GM20000 (cell line): ENCODE measurements around the gene SCYGR6.
"Not testable (repeated sequence)": the region's sequence is repeated elsewhere in the genome, so short reads cannot be mapped to it uniquely, and the experiment has no call there.

Experiments used
- DNase-seq: peaks from one replicate; pipeline ENCODE4 v3.0.0; 2012; ENCODE audit warnings: low spot score
- CTCF ChIP-seq: IDR thresholded peaks from 2 replicates; pipeline ENCODE4 v1.5.1; 2012; ENCODE audit warnings: mild to moderate bottlenecking, control low read depth; ENCODE audit errors: extremely low read depth, missing control alignments

SCYGR6 gene

DNA sequence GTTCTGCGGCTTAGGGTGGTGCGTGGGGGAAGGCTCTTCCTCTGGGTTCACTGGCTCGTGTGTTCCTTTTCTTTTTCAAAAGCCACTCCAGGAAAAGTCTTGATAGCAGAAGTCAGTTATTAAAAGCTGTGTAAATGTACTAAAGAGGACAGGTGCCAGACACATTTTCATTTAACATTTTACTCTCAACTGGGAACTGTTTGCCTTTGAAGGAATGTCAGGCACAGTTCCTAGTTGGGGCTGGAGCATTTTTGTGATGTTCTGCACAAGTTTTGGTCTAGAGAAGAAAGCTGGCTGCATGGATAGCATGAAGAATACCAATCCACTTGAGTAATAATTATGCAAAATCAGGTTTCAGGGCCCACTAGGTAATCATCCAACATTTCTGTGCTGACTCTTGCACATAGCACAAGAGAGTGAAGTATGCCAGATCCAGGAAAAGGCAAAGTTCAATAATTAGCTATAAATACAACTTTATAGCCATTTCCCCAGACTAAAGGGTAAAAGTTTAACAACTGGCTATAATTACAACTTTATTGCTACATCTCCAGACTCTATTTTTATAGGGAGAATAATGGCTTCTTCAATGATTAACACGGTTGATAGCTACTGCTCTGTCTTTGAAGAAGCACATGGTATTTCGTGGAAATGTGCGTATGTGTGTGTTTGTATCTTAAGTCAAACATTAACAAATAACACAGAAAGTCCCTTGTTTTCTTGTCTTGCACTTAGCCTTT, 37.4 kb upstream of the SCYGR6 start:
- DNase-seq, result no peak
- no peak for TF ChIP-seq CTCF

DNA sequence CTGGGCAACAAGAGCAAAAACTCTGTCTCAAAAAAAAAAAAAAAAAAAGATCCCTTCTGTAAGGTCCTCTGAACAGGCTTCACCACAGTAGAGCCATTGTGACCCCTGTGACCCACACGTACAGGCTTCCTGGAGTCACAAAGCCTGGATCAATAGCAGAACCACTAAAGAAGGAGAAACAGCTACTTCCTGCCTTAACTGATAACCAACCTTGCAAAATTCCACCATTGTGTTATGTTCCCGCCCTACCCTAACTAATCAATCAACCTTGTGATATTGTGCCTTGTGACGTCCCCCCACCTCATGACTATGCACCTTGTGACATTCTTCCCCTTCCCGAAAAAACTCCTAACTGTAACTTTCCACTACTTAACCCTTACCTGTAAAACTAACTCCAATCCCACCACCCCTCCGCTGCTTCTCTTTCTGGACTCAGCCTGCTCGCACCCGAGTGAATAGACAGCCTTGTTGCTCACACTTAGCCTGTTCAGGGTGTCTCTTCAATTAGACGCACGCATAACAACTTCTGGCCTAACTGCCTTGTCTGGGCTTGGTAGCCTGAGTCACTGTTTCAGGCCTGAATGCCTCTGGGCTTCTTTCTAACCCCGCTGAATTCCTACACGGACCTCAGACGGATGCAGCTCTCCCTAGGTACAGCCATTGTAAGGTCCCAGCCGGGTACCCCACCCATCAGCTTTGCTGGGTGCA, 35.0 kb upstream of the SCYGR6 start:
- TF ChIP-seq CTCF, result no peak
- no peak for DNase-seq

GRCh38 chr2:227756261-227756660, 31.7 kb upstream of the SCYGR6 start:
- DNase-seq, result not testable (repeated sequence)

DNA sequence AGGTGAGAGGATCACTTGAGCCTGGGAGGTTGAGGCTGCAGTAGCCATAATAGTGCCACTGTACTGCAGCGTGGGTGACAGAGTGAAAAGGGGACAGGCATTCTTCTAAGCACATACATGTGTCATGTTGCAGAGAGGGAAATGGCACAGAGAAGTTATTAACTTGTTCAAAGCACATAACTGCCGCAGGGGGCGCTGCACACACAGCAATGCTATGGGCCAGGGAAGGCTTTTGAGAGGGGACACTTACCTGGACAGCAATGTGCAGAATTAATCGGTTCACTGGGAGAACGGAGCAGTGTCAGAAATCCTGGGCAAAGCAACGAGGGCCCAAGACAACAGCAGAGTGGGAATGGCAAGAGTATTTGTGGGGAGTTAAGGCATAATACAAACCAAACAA, 23.5 kb upstream of the SCYGR6 start:
- no peak for TF ChIP-seq CTCF
- no peak for DNase-seq

DNA sequence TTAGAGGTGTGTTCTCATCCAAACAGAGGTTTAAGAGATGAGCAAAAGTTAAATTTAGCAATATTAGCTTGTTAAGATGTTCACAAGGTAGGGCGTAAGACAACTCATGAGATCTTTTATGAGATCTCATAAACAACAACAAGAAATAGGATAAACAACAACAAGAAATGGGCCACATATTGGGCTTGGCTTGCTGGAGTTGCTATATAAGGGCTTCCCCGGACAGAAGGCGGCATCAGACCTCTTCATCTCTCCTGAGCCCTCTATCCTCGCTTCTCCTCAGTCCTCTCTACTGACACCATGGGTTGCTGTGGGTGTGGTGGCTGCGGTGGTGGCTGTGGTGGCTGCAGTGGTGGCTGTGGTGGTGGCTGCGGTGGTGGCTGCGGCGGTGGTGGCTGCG, 21.0 kb upstream of the SCYGR6 start, which contains the start of gene SCYGR8:
Gene SCYGR8, plus strand, starts transcription at position 301 of the 400 bp plus-strand sequence. Its CDS starts 0 bp downstream, at position 301.
- DNase-seq, result no peak
- TF ChIP-seq CTCF, result no peak

GRCh38 chr2:227740705-227741104, 16.1 kb upstream of the SCYGR6 start:
- not testable (repeated sequence) for DNase-seq

- no peak for TF ChIP-seq CTCF
- DNase-seq, result no peak
Observed at GRCh38 chr2:227739351-227739750, 14.8 kb upstream of the SCYGR6 start.

GRCh38 chr2:227728035-227728434, 3.5 kb upstream of the SCYGR6 start, which contains the start of gene SCYGR7:
Gene SCYGR7, plus strand, starts transcription at chr2:227728335. Its CDS starts 0 bp downstream, at chr2:227728335.
- TF ChIP-seq CTCF, result no peak
- DNase-seq, result no peak

- not testable (repeated sequence) for DNase-seq
Observed at GRCh38 chr2:227722821-227723220, 1.7 kb downstream of the SCYGR6 start.
